HG02943 (cell line): ENCODE results near the gene ACAA2.

Experiments
- ATAC-seq: cut with Tn5 transposase; IDR thresholded peaks from one replicate; pipeline ENCODE4 v1.9.1; 2021; ENCODE audit warnings: mild to moderate bottlenecking, low read depth, moderate library complexity; ENCODE audit not compliant: unreplicated experiment

ACAA2 gene

DNA sequence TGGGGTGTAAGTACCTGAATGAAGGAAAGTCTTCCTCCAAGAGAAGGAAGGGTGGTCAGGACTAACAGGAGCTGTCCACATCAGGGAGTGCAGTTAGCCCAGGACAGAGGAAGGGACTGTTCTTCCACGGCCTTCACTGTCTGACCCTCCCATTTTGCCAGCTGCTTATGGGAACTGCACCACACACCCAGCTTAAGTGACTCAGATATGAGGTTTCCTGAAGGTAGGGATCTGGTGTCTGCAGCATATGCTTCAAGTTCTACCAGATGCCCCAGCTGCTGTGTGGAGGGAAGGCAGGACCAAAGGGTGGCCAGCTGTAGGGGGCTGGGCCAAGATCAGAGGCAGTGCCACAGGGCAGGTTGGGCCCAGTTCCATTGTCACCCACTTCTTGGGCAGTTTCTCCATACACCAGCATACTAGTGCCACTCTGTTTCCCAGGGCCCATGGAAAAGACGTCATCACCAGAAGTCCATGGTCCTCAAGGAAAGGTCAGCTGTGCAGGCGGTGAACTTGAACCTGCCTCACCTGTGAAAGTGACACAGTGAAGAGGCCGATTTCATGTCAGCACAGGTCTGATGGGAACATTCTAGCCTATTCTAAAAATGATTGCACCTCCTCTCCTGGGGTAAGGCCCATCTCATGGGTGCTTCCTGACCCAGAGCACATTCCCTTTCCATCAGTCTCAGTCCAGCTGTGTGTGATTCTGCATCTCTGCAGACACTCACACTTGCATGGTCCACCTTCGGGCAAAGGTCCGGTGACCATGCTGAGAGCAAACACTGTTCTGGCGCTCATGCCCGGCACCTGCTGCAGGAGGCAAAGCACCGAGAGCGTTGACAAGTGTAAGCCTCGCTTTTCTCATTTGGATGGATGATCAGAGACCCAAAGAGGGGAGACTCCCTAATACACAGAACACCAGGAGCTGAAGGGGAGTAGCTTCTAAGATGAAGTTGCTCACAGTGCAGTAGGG lies 68.0 kb downstream of the ACAA2 start:
- no peak for ATAC-seq

DNA sequence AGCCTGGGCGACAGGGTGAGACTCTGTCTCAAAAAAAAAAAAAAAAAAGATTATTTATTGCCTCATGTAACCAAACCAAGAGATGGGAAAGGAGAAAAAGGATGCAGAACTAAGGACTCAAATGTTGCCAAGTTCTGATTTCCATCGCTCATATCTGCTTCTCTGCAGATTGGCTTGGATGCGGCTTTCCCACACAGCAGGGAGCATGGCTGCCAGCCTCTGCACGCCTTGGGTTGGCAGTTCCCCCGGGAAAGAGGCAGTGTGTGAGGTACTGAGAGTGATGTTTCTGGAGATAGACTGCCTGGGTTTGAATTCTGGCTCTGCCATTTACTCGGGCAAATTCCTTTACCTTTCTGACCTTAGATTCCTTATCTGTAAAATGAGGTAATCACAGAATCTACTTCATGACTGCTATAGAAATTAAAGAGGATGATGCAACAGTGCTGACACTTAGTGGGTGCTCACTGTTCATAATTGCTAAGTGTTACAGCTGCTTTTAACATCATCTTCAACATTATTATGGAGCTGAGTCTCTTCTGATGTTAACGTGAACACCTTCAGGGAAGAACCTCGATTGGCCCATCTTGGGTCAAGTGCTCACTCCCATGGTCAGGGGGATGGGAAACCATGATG lies 68.8 kb downstream of the ACAA2 start:
- no peak for ATAC-seq

DNA sequence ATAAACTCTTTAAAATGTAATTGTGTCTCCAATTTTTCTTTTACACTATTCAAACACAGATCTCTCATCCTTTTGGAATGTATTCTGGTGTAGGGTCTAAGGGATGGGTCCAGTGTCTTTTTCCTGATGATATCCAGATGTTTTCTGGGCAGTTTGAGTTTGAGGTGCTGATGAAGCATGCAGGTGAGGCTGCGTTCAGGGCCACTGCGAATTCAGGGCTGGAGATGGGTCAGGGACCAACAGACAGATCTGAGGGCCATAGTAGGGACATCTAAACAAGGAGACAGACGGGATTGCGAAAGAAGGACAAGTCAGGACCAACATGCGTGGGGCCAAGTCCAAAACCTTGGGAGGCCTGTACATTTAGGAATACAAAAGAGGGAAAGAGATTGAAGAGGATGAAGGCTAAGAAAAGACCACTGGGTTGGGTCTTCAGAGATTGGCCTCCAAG lies 70.2 kb downstream of the ACAA2 start:
- ATAC-seq: no peak

DNA sequence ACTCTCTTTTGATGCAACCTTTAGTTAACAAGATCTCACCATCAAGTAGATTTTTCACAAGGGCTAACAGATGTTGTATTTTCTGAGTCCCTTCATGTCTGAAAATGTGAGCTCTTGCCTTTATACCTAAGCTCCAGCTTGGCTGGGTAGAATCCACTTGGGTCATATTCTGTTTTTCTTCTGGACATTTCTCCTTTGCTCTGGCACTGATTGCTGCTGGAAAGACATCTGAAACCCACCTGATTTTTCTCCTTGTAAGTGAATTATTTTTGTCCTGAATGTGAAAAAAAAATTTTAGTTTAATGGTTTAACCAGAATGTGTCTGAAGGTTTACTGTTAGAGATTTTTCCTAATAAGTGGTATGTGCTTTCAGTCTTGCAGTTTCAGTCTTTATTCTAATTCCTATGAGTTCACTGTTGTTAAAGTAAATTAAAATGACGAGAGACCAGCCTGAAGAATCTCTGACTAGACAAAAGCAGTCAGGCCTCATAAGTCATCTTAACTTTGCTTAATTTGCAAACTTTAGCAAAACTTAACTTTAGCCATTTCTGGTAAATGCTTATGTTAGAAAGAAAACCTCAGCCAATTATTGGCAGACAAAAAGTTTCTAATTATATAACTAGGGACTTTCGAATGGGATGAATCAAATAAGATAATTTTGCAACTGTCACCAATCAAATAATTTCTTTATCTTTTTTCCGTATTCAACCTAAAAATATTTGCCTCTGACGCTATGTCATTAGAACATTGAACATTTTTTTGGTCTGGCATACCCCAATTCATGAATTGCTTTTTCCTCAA lies 70.8 kb downstream of the ACAA2 start:
- ATAC-seq: no peak

DNA sequence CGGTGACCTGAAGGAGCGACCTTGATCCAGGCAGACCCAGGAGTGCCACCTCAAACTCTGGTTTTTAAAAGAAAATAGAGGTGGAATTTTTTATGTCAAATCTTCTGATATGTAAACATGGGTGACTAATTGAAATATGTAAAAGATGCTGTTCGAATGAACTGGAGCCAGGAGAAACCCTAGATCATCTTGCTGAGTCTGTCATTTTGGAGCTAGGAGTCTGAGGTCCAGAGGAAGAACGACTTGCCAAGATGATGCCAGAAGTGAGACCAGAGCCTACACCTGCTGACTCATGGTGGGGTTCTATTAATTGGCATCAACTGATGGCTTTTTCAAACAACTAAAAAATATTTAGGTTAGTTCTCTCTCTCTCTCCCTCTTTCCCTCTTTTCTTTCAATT lies 74.1 kb downstream of the ACAA2 start:
- no peak for ATAC-seq

DNA sequence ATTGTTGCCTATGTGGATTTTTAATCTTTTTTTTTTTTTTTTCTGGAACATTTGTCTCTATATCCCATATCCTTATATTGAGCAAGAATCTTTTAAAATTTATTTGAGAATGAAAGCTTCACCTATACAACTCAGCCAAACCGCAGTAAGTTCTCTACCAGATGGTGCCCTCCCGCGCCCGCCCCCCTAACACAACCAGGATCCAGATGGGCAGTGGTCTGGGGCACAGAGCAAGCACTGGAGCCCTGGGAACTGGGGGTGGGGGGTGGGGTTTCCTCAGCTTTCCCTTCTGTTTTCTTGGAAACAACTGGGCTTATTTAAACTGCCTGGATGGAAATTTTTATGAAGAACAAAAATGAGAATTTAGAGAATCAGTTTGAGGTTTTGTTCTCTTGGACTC lies 74.6 kb downstream of the ACAA2 start:
- ATAC-seq: no peak

DNA sequence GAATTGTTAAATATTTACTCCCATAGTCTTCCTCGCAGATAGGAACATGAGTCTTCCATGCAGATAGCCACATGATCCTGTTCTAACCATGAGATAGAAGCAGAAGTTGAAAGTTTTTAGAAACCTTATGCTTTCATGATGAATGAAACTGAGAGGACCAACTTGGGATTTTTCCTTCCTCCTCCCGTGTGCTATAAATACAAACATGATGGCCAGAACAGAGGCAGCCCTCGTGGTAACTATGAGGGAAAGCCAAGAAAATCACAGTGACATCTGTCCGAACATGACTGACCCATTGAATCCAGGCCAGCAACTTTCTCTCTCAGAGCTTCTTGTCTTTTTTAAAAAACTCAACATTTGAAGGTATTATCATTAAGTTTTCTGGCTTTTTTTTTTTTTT lies 78.5 kb downstream of the ACAA2 start:
- no peak for ATAC-seq

DNA sequence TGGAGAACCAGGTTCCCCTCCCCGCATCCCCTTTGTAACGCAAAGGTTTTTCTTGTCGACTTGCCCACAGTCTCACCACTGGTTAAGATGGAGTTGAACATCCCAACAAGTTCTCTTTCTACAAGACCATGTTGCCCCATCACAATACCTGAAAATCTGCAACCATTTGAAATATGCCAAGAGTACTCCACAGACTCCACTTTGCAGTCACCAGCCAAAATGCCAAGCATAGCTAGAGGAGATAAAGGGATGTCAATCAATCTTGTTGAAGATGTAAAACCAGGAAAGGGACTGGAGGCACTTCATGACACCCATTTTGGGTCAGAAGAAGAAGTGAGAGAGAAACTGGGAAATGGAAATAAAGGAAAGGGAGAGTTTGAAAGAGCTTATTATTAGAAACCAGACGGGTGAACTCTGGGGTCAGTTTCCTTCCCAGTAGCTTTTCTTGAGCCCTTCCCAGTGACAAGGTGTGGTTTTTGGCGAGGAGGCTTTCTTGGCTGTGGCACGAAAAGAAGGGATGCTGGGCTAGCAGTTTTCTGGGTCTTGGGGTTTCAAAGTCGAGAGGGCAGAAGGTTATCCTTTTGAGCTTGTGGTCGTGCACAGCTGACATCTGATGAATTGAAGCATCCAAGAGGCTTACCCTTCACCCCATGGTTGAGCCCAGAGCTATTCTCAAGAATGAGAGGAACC lies 79.3 kb downstream of the ACAA2 start:
- ATAC-seq: no peak

DNA sequence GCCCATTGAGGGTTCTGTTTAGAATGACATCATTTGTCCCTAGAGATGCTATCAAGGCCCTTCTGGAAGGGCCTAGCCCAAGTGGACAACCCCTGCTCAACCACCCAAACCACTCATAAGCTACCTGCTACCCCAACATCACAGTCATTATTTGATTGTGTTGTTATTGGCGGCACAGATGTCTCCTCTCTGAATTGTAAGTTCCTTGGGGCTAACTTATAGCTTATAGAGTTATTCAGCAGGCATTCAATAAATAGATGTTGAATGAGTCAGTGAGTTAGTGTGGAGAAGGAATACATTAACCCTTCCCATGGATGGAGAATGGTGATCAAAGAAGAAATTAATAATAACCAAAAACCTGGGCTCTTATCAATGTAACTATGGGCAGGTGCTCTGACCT lies 80.0 kb downstream of the ACAA2 start:
- no peak for ATAC-seq
